Panc1 (cell line): ENCODE measurements around the gene SEC11A. TPM values are rescaled to one million over a fixed set of nuclear protein-coding genes. Genes with fewer than 3 reads are reported as not detected.

Source experiments
- ATAC-seq: fragments of 200-7000 bp; cut with Tn5 transposase; 2 replicates; pipeline ENCODE4 v1.9.1; 2020; ENCODE audit warnings: mild to moderate bottlenecking, moderate library complexity
- BruUV-seq: library from RNA; stranded (reverse); fragments of 400-500 nt; replicated peaks from 2 replicates; lab custom pipeline; 2021; lab: Mats Ljungman, UMichigan
- CTCF ChIA-PET: fragments of 300-600 bp; sonication (Branson Sonifier 250); formaldehyde crosslinking; loops from one replicate; lab custom pipeline; 2022; ENCODE audit warnings: antibody characterized with exemption; lab: Charles Lee
- POLR2A ChIA-PET: fragments of 300-600 bp; sonication (Branson Sonifier 250); formaldehyde crosslinking; loops from one replicate; lab custom pipeline; 2022; ENCODE audit warnings: antibody characterized with exemption; lab: Charles Lee
- DNase-seq: peaks from one replicate; pipeline ENCODE4 v3.0.0-alpha.2; 2010; ENCODE audit warnings: low read depth, low spot score
- H3K27ac ChIP-seq: 2 replicates; pipeline ENCODE4 v1.5.1; 2011; ENCODE audit warnings: mild to moderate bottlenecking, low read length, inconsistent platforms
- H3K27me3 ChIP-seq: fragments of 200-500 bp; sonication (Bioruptor generic); 2 replicates; pipeline ENCODE4 v1.6.0; 2014; ENCODE audit warnings: low read length, inconsistent platforms; ENCODE audit not compliant: control insufficient read depth, insufficient read depth
- H3K36me3 ChIP-seq: fragments of 200-500 bp; sonication (Bioruptor generic); 2 replicates; pipeline ENCODE4 v1.5.1; 2014; ENCODE audit warnings: inconsistent platforms, mild to moderate bottlenecking, low read length, moderate library complexity; ENCODE audit not compliant: control insufficient read depth, insufficient read depth
- H3K4me1 ChIP-seq: 2 replicates; pipeline ENCODE4 v1.5.1; 2011; ENCODE audit warnings: inconsistent platforms, mild to moderate bottlenecking, low read length, moderate library complexity; ENCODE audit not compliant: control insufficient read depth, insufficient read depth
- H3K4me3 ChIP-seq, 2 experiments: 2 replicates each; pipeline ENCODE4 v1.5.1; 2011 to 2012; ENCODE audit warnings: low read depth in 2 of 2, low read length in 2 of 2, mild to moderate bottlenecking in 2 of 2, inconsistent platforms in 1 of 2, moderate library complexity in 1 of 2
- H3K9me3 ChIP-seq: fragments of 200-500 bp; sonication (Bioruptor generic); 2 replicates; pipeline ENCODE4 v1.5.1; 2014; ENCODE audit warnings: low read depth, mild to moderate bottlenecking, inconsistent platforms, low read length, moderate library complexity; ENCODE audit not compliant: control insufficient read depth, insufficient read depth
- CTCF ChIP-seq: fragments of 450-650 bp; IDR thresholded peaks from 2 replicates; pipeline ENCODE4 v1.5.1; 2017; ENCODE audit warnings: mild to moderate bottlenecking
- POLR2AphosphoS5 ChIP-seq: IDR thresholded peaks from 2 replicates; pipeline ENCODE4 v1.6.1; 2012; ENCODE audit warnings: mild to moderate bottlenecking, low read depth, low read length, moderate library complexity
- SIN3A ChIP-seq: IDR thresholded peaks from 2 replicates; pipeline ENCODE4 v1.6.1; 2012; ENCODE audit warnings: low read depth, mild to moderate bottlenecking, low read length, moderate library complexity, borderline replicate concordance; ENCODE audit not compliant: insufficient read depth
- TCF7L2 ChIP-seq: IDR thresholded peaks from 2 replicates; pipeline ENCODE4 v1.6.1; 2011; ENCODE audit warnings: mild to moderate bottlenecking, low read depth, low read length, inconsistent platforms
- in situ Hi-C: cut with HindIII; loops from 2 replicates; pipeline ENCODE4 v1.10.0; 2016; ENCODE audit warnings: low sequenced_read_pairs, low pct_unique_long_range_greater_than_20kb
- intact Hi-C: fragments of 100-400 bp; cut with micrococcal nuclease; formaldehyde crosslinking; loops from one replicate; pipeline ENCODE4 v1.10.0; 2022; ENCODE audit not compliant: unreplicated experiment
- total RNA-seq: library from RNA; stranded (reverse); gene quantifications from one replicate; pipeline ENCODE4 v1.2.1, GENCODE V29; 2021; ENCODE audit not compliant: unreplicated experiment
- TF ChIP-seq, protein P1 (sequence below), 2 experiments: IDR thresholded peaks; 2 replicates each; pipeline ENCODE4 v1.6.1; 2011 to 2012; ENCODE audit warnings: low read depth in 2 of 2, control low read depth in 1 of 2, low read length in 1 of 2, mild to moderate bottlenecking in 1 of 2, moderate library complexity in 1 of 2; ENCODE audit not compliant: insufficient read depth in 1 of 2

The SEC11A gene
- total RNA-seq, 1 experiment from 2014 or later = 164 TPM

DNA sequence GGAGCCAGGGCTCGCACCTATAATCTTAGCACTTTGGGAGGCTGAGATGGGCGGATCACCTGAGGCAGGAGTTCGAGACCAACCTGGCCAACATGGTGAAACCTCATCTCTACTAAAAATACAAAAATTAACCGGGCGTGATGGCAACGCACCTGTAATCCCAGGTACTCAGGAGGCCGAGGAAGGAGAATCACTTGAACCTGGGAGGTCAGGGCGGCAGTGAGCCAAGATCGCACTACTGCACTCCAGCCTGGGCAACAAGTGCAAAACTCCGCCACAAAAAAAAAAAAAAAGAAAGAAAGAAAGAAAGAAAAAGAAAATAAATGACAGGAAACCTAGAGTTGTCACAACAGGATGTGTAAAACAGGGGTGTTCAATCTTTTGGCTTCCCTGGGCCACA lies 54.9 kb downstream of the SEC11A start:
- POLR2A ChIA-PET = interaction anchor here (0.7 kb wide), 1 partner anchor 55 kb away, joined by 4 read pairs; no protein-coding TSS in a partner anchor
- in situ Hi-C loops = no loop called here
- ATAC-seq = no peak

DNA sequence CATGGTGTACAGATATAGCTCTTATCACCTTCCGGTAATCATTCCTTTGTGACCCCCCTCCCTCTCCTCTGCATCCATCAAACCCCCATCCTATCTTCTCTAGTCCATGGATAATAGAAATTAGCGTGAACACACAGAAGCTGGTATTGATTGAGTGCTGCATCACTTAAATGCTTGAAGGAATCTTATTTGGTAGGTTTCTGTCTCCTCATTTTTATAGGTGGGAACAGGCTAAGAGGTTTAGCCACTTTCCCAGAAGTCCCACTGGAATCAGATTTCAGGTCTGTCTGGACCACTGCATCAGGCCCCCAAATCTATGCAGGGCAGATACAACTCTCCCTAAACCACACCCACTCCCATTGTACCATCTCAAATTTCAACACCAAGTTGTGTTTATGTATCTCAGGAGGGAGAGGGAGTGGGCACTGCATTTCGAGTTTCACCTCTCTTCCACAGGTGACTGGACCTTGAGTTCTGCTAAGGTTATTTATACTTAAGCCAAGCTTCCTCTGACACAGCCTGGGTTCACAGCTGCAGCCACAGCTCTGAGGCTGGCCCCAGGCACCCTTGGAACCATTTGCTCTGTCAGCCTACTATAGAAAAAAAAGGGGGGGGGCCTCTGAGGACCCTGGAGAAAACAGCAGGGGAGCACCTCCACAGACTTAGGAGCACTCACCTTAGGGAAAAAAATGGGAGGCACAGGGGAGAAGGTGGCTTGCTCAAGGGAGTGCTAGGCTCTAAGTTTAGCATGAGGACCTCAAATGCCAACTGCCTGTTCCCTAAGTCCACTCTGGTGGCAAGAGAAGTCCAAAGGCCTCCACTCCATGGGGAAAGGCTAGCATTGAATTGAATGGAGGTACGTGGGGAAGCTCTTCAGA lies 55.8 kb downstream of the SEC11A start:
- DNase-seq (no peak), ATAC-seq (no peak)
- Histone ChIP-seq H3K36me3 (no peaks in the 10 kb centered on the region), H3K27ac (no peak overlapping the region), H3K4me1 (peaks cover 16% of the 10 kb centered on the region), H3K27me3 (no peaks in the 10 kb centered on the region), H3K9me3 (no peaks in the 10 kb centered on the region), H3K4me3 (no peak overlapping the region)
- in situ Hi-C loops = no loop called here
- intact Hi-C loops = loop anchor here (5.0 kb wide), 1 partner anchor 267 kb away; no protein-coding TSS in a partner anchor
- TF ChIP-seq TCF7L2 (no peak), POLR2AphosphoS5 (no peak; the same call in 1 of the 2 replicates), CTCF (no peak), SIN3A (no peak)
- TF ChIP-seq, protein P1, sequence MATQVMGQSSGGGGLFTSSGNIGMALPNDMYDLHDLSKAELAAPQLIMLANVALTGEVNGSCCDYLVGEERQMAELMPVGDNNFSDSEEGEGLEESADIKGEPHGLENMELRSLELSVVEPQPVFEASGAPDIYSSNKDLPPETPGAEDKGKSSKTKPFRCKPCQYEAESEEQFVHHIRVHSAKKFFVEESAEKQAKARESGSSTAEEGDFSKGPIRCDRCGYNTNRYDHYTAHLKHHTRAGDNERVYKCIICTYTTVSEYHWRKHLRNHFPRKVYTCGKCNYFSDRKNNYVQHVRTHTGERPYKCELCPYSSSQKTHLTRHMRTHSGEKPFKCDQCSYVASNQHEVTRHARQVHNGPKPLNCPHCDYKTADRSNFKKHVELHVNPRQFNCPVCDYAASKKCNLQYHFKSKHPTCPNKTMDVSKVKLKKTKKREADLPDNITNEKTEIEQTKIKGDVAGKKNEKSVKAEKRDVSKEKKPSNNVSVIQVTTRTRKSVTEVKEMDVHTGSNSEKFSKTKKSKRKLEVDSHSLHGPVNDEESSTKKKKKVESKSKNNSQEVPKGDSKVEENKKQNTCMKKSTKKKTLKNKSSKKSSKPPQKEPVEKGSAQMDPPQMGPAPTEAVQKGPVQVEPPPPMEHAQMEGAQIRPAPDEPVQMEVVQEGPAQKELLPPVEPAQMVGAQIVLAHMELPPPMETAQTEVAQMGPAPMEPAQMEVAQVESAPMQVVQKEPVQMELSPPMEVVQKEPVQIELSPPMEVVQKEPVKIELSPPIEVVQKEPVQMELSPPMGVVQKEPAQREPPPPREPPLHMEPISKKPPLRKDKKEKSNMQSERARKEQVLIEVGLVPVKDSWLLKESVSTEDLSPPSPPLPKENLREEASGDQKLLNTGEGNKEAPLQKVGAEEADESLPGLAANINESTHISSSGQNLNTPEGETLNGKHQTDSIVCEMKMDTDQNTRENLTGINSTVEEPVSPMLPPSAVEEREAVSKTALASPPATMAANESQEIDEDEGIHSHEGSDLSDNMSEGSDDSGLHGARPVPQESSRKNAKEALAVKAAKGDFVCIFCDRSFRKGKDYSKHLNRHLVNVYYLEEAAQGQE (IDR thresholded peaks at IDR 0.05; ENCODE audit: insufficient read depth in 1 of 2, low read depth in 2 of 2, low read length in 1 of 2) = no peak
- BruUV-seq = no TSS peak
- ChIA-PET CTCF (interaction anchor here (0.7 to 1.4 kb wide), 2 partner anchors 268 to 561 kb away, joined by 4 to 5 read pairs; no protein-coding TSS in a partner anchor), POLR2A (interaction anchor here (0.5 to 0.6 kb wide), 2 partner anchors 39 to 503 kb away, joined by 3 read pairs; no protein-coding TSS in a partner anchor)

More for the DNA sequence above, 54.9 kb downstream of the SEC11A start:
- CTCF ChIA-PET = no interaction called here
- Histone ChIP-seq H3K4me3 (no peak overlapping the region), H3K27ac (no peak overlapping the region), H3K9me3 (no peaks in the 10 kb centered on the region), H3K36me3 (no peaks in the 10 kb centered on the region), H3K4me1 (peaks cover 15% of the 10 kb centered on the region), H3K27me3 (no peaks in the 10 kb centered on the region)
- TF ChIP-seq SIN3A (no peak), POLR2AphosphoS5 (no peak), TCF7L2 (no peak), CTCF (no peak)
- TF ChIP-seq, protein P1 (IDR thresholded peaks at IDR 0.05; ENCODE audit: insufficient read depth in 1 of 2, low read depth in 2 of 2, low read length in 1 of 2) = no peak
- BruUV-seq = no TSS peak
- no peak for DNase-seq
- intact Hi-C loops = no loop called here
